ENCODE results near the gene KDM4D.

KDM4D gene

GRCh38 chr11:94973099-94973968 is at the start of gene KDM4D, which contains the start of gene CWC15:
Gene KDM4D (plus strand): TSS chr11:94973709. CDS start chr11:94997373, 23,664 bp downstream.
Gene CWC15 (minus strand): TSS chr11:94973556. CDS start chr11:94972185, 1,371 bp downstream.
- Histone ChIP-seq H3K79me2 (ENCODE audit: low read length) (peaks cover 17% of the 10 kb centered on the region), H3K4me3 (ENCODE audit: low read length) (peak within 1 kb of the TSS; percentile 92), H3K36me3 (replicated peaks; ENCODE audit: low read depth, low read length) (peaks cover 16% of the 10 kb centered on the region), H2AFZ (ENCODE audit: low read depth, low read length) (peak within 1 kb of the TSS; percentile 70), H3K4me2 (ENCODE audit: low read length) (peak within 1 kb of the TSS; percentile 86), H3K27ac (ENCODE audit: low read length) (peak within 1 kb of the TSS; percentile 52), H4K20me1 (ENCODE audit: insufficient read depth, low read length) (no peaks in the 10 kb centered on the region), H3K4me1 (ENCODE audit: low read length) (peaks cover 8% of the 10 kb centered on the region), H3K27me3 (ENCODE audit: low read depth, low read length) (no peaks in the 10 kb centered on the region), H3K9ac (ENCODE audit: low read length) (peak within 1 kb of the TSS; percentile 82), H3K9me3 (ENCODE audit: insufficient read depth, low read length) (no peaks in the 10 kb centered on the region)
- no peak for TF ChIP-seq EZH2phosphoT487 (IDR thresholded peaks at IDR 0.05; ENCODE audit: low read depth)
- TF ChIP-seq, protein P1, sequence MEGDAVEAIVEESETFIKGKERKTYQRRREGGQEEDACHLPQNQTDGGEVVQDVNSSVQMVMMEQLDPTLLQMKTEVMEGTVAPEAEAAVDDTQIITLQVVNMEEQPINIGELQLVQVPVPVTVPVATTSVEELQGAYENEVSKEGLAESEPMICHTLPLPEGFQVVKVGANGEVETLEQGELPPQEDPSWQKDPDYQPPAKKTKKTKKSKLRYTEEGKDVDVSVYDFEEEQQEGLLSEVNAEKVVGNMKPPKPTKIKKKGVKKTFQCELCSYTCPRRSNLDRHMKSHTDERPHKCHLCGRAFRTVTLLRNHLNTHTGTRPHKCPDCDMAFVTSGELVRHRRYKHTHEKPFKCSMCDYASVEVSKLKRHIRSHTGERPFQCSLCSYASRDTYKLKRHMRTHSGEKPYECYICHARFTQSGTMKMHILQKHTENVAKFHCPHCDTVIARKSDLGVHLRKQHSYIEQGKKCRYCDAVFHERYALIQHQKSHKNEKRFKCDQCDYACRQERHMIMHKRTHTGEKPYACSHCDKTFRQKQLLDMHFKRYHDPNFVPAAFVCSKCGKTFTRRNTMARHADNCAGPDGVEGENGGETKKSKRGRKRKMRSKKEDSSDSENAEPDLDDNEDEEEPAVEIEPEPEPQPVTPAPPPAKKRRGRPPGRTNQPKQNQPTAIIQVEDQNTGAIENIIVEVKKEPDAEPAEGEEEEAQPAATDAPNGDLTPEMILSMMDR (IDR thresholded peaks at IDR 0.05; ENCODE audit: low read depth, low read length): no peak

DNA sequence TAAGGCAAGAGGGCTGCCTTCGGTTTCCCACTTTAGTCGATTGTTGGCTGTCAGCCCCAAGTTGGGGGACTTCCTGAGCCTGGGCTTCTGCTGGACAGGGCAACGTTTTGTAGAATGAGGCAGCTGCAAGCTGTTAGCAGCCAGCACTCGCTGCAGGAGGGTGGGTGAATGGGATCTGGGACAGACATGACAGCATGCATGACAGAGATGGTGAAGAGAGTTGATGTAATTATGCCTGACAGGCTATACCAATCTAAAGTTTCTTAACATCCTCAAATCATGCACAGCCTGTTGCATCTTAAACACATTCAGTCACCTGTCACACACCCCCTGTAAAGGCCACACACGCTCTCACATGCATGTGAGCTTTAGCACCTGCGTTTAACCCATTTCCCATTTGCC is 49.3 kb upstream of the KDM4D start:
- H3K79me2 ChIP-seq (ENCODE audit: low read length): no peaks in the 10 kb centered on the region
- no peaks in the 10 kb centered on the region for H3K27me3 ChIP-seq (ENCODE audit: low read depth, low read length)
- no peaks in the 10 kb centered on the region for H3K9me3 ChIP-seq (ENCODE audit: insufficient read depth, low read length)
- no peak overlapping the region for H3K27ac ChIP-seq (ENCODE audit: low read length)
- no peak overlapping the region for H3K4me3 ChIP-seq (ENCODE audit: low read length)
- H3K4me2 ChIP-seq (ENCODE audit: low read length): no peak overlapping the region
- no peaks in the 10 kb centered on the region for H4K20me1 ChIP-seq (ENCODE audit: insufficient read depth, low read length)
- H3K9ac ChIP-seq (ENCODE audit: low read length): no peak overlapping the region
- H2AFZ ChIP-seq (ENCODE audit: low read depth, low read length): no peak overlapping the region
- no peaks in the 10 kb centered on the region for H3K36me3 ChIP-seq (replicated peaks; ENCODE audit: low read depth, low read length)
- H3K4me1 ChIP-seq (ENCODE audit: low read length): peaks cover 4% of the 10 kb centered on the region; the same call in 1 of the 2 replicates
- TF ChIP-seq, protein P1 (IDR thresholded peaks at IDR 0.05; ENCODE audit: low read depth, low read length): no peak
- no peak for TF ChIP-seq EZH2phosphoT487 (IDR thresholded peaks at IDR 0.05; ENCODE audit: low read depth)

GRCh38 chr11:94924612-94925011 is 48.9 kb upstream of the KDM4D start:
- Histone ChIP-seq H3K27ac (ENCODE audit: low read length) (no peak overlapping the region), H4K20me1 (ENCODE audit: insufficient read depth, low read length) (no peaks in the 10 kb centered on the region), H3K4me3 (ENCODE audit: low read length) (no peak overlapping the region), H3K27me3 (ENCODE audit: low read depth, low read length) (no peaks in the 10 kb centered on the region), H3K79me2 (ENCODE audit: low read length) (no peaks in the 10 kb centered on the region), H3K9me3 (ENCODE audit: insufficient read depth, low read length) (no peaks in the 10 kb centered on the region), H3K4me1 (ENCODE audit: low read length) (peaks cover 4% of the 10 kb centered on the region; the same call in 1 of the 2 replicates), H3K9ac (ENCODE audit: low read length) (no peak overlapping the region), H3K36me3 (replicated peaks; ENCODE audit: low read depth, low read length) (no peaks in the 10 kb centered on the region), H3K4me2 (ENCODE audit: low read length) (no peak overlapping the region), H2AFZ (ENCODE audit: low read depth, low read length) (no peak overlapping the region)
- TF ChIP-seq, protein P1 (IDR thresholded peaks at IDR 0.05; ENCODE audit: low read depth, low read length): no peak
- no peak for TF ChIP-seq EZH2phosphoT487 (IDR thresholded peaks at IDR 0.05; ENCODE audit: low read depth)
